ENCODE data around the gene TTPAL.

Gene TTPAL

DNA sequence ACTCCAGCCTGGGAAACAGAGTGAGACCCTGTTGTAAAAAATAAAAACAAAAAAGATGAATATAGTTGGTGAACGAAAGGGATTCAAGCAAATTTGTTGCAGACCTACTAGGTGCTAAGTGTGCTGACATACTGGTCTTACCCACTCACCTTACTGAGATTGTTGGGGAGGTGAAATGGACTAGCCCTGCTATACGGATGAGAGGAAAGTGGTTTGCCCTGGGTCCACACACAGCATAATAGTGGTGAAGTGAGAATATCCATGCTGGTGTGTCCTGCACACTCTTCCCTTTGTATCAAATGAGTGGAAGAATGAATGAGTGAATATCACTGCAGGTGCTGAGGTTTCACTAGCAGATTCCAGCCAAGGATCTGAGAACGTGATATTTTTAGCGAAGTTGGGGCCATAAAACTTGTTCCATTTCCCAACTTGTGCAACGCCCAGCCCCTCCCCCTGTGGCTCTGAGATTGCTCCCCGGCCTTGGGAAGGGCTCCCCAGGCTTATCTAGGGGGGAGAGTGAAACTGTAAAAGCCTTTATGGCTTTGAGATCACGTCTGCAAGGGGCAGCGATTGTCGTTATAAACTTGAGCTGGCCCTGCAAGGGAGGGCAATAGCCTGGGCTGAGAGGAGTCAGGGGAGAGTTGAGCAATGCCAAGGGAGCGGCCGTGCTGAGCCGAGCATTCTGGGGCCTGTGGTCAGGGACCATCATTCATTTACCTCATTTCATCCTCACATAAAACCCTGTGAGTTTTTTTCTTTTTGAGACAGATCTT is 33.2 kb upstream of the TTPAL start:
- DNase-seq (ENCODE audit: low read depth in 2 of 2), result no peak

- DNase-seq (ENCODE audit: low read depth in 2 of 2), result no peak
Measured at GRCh38 chr20:44445742-44446710, 29.6 kb upstream of the TTPAL start.

DNA sequence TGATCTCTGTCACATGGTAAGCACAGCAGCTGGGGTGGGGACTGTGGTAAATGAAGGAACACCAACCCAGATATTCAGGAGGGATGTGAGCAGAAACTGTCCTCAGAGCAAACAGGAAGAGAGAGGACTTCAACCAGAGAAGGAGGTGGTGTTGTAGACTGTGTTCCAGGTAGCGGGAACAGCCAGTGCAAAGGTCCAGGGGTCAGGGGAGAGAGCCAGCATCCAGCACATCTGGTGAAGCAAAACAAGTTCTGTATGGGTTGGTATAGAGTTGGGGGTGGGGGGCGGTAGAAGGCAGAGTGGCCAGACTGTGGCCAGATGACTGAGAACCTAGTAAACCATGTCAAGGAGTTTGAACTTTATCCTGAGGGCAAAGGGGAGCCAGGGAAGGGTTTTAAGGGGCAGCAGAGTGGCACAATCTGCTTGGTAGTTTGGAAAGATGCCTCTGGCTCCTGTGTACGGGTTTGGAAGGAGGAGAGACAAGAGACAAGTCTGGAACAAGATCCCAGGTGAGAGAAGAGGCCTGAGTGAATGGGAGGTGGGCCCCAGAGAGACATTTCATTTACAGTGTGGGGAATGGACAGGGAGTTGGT is 27.8 kb upstream of the TTPAL start:
- DNase-seq (ENCODE audit: low read depth in 2 of 2), result no peak

DNA sequence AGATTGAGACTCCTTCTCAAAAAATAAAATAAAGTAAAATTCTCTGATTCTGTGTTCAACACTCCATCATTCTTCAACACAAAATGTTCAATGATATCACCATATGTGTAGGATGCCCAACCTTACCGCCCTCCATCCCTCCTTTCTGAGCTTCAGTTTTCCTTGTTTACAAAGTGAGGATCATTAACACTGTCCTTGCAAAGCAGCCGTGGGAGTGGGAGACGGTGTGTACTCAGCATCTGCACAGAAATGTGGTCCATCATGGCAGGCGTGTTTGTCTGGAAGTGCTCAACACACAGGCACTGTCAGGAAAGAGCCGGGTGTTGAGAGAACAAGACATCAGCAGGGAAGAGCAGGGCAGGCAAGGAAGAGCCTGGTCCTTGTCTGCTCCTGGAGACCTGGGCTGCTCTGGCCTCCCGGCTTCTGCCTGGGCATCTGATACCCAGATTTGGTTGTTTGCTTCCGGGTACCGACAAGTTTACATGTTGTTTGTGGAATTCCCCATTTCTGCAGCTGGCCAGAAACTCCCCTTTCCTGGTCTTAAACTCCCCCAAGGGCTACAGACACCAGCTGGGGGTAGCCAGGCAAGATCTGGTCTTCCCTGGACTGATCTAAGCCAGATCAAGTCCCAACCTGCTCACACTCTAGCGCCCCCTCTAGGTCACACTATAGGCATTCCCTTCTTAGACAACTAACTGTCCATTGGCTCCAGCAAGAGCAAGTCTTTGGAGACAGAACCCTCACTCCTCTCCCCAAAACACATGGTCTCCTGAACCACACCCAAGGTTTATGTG is 26.7 kb upstream of the TTPAL start:
- DNase-seq (ENCODE audit: low read depth in 2 of 2), result no peak

DNA sequence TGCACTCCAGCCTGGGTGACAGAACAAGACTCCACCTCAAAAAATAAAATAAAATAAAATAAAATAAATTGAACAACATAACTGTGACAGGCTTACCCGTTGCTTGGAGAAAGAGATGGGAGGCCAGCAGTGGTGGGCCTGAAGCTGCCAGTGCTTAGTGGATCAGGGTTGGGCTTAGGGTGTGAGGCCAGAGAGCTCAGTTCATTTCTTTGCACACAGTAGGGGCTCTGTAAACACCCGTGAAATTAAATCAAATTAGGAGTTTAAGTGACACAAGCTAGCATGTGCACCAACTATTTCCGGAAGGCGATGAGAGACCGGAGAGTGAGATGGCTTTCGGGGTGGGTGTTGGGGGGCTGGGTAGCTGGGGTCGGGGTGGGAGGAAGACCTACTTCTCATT is 25.8 kb upstream of the TTPAL start:
- DNase-seq (ENCODE audit: low read depth in 2 of 2), result no peak

- DNase-seq (ENCODE audit: low read depth in 2 of 2), result no peak
Measured at GRCh38 chr20:44450281-44450889, 25.3 kb upstream of the TTPAL start.

DNA sequence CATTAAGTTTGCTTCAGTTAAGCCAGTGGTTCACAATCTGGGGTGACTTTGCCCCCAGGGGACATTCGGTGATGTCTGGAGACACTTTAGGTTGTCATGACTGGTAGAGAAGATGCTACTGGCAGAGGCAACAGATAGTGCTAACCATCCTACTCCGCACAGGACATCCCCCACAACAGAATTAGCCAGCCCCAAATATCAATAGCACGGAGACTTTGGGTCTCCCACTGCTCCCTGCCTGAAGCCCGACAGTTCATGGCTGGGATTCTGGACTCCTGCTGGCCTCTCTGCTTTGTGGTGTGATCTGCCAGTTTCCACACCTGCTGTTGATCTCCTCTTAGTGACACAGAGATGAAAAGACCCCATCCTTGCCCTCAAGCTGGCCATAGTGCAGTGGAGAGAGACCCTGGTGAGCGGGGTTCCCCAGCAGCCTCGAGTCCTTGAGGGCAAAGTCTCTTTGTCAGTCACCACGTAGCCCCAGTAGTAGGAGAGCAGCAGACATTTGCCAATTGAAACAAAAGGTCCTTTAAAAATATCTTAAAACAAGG is 24.7 kb upstream of the TTPAL start:
- no peak for DNase-seq (ENCODE audit: low read depth in 2 of 2)

- DNase-seq (ENCODE audit: low read depth in 2 of 2), result no peak
Measured at GRCh38 chr20:44454306-44454963, 21.2 kb upstream of the TTPAL start.

GRCh38 chr20:44455126-44455525 is 20.5 kb upstream of the TTPAL start:
- DNase-seq (ENCODE audit: low read depth in 2 of 2), result no peak

GRCh38 chr20:44456611-44457010 is 19.1 kb upstream of the TTPAL start:
- no peak for DNase-seq (ENCODE audit: low read depth in 2 of 2)

GRCh38 chr20:44457016-44457415 is 18.7 kb upstream of the TTPAL start:
- DNase-seq (ENCODE audit: low read depth in 2 of 2), result no peak

GRCh38 chr20:44459271-44459670 is 16.4 kb upstream of the TTPAL start:
- no peak for DNase-seq (ENCODE audit: low read depth in 2 of 2)

- no peak for DNase-seq (ENCODE audit: low read depth in 2 of 2)
Measured at GRCh38 chr20:44460795-44461141, 14.9 kb upstream of the TTPAL start.

- DNase-seq (ENCODE audit: low read depth in 2 of 2), result no peak
Measured at GRCh38 chr20:44461142-44461802, 14.4 kb upstream of the TTPAL start.

DNA sequence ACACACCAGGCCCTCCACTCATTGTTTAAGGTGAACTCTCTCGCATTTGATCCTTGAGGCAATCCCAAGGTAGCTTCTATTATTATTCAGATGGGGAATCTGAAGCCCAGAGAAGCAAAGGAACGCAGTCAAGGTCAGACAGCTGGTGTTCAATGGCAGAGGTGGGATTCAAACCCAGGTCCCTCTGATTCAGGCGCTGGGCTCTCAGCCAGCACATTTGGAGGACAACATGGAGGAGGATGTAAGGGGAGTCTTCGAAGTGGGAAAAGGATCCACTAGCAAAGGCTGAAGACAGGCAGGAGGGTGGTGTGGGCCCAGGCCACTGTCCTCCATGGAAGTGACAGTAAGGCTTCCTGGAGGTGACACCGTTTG is 13.9 kb upstream of the TTPAL start:
- no peak for DNase-seq (ENCODE audit: low read depth in 2 of 2)

GRCh38 chr20:44463466-44463865 is 12.2 kb upstream of the TTPAL start:
- DNase-seq (ENCODE audit: low read depth in 2 of 2), result no peak

- no peak for DNase-seq (ENCODE audit: low read depth in 2 of 2)
Measured at GRCh38 chr20:44464514-44464913, 11.2 kb upstream of the TTPAL start.

DNA sequence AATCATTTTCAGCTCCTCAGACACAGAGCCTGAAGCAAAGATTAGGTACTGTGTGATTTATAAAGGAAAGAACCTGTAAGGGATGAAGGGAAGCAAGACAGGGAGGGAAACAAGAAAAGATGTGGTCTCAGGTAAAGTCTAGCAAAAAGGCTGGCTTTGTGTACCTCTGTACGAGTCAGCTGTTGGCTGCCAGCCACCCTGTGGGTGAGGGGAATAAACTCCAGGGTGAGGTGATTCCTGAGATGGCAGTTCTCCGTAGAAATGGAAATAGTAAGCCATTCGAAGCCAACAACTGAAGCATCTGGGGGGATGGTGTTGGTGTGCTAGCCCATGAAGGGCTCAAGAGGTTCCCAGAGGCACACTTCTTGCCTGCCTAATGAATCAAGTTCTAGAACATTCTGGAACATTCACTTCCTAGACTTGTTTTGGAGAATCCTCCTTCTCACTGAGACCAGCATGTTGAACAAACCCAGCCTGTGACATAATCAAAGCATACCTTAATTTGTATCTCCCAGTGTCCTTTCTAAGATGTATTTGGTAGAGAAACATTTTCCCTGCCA is 10.6 kb upstream of the TTPAL start:
- DNase-seq (ENCODE audit: low read depth in 2 of 2), result no peak

DNA sequence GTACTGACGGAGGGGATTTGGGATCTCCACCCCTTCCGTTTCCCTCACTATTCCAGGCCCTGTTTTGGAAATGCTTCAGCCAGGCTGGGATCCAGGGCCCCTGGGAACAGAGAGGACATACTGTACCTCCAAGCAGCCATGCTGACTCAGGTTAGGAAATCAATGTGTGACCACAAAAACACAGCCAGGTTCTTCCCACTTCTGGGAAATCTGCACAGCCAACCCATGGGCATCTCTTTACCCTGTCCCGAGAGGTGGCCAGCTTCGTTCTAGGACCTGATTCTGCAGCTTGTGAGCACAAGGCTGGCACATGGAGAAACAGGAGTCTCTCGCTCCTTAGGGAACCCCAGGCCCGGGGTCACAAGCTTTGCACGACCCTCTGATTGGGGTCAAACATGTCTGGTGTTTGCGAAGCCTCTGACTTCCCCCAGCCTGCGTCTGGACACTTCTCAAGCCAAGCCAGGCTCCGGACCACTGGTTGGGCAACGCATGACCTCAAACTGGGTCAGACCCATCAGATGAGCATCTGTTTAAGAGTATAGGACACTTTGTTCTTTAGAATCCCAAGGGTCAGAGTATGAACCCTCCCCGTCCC is 8.3 kb upstream of the TTPAL start:
- DNase-seq (ENCODE audit: low read depth in 2 of 2), result no peak

Measured in stimulated activated CD4-positive, alpha-beta T cell treated with anti-CD3 and anti-CD28 coated beads, Interleukin-1b, Interleukin-23, amount 100 ng/mL, for 1 hour (primary cell).